Panc1 (cell line): Measurements from ENCODE around the gene KLF9. TPM values are rescaled to one million over a fixed set of nuclear protein-coding genes. Genes with fewer than 3 reads are reported as not detected.

Experiments used
- ATAC-seq: fragments of 200-7000 bp; cut with Tn5 transposase; 2 replicates; pipeline ENCODE4 v1.9.1; 2020; ENCODE audit warnings: mild to moderate bottlenecking, moderate library complexity
- Bru-seq: library from RNA; stranded (reverse); fragments of 400-500 nt; gene quantifications from one replicate; lab custom pipeline; 2021; lab: Mats Ljungman, UMichigan
- BruChase-seq, 2 experiments: library from RNA; stranded (reverse); fragments of 400-500 nt; gene quantifications; one replicate each; lab custom pipeline; 2021; lab: Mats Ljungman, UMichigan
- BruUV-seq: library from RNA; stranded (reverse); fragments of 400-500 nt; replicated peaks from 2 replicates; lab custom pipeline; 2021; lab: Mats Ljungman, UMichigan
- CTCF ChIA-PET: fragments of 300-600 bp; sonication (Branson Sonifier 250); formaldehyde crosslinking; loops from one replicate; lab custom pipeline; 2022; ENCODE audit warnings: antibody characterized with exemption; lab: Charles Lee
- POLR2A ChIA-PET: fragments of 300-600 bp; sonication (Branson Sonifier 250); formaldehyde crosslinking; loops from one replicate; lab custom pipeline; 2022; ENCODE audit warnings: antibody characterized with exemption; lab: Charles Lee
- DNase-seq: peaks from one replicate; pipeline ENCODE4 v3.0.0-alpha.2; 2010; ENCODE audit warnings: low read depth, low spot score
- H3K27ac ChIP-seq: 2 replicates; pipeline ENCODE4 v1.5.1; 2011; ENCODE audit warnings: mild to moderate bottlenecking, low read length, inconsistent platforms
- H3K27me3 ChIP-seq: fragments of 200-500 bp; sonication (Bioruptor generic); 2 replicates; pipeline ENCODE4 v1.6.0; 2014; ENCODE audit warnings: low read length, inconsistent platforms; ENCODE audit not compliant: control insufficient read depth, insufficient read depth
- H3K36me3 ChIP-seq: fragments of 200-500 bp; sonication (Bioruptor generic); 2 replicates; pipeline ENCODE4 v1.5.1; 2014; ENCODE audit warnings: inconsistent platforms, mild to moderate bottlenecking, low read length, moderate library complexity; ENCODE audit not compliant: control insufficient read depth, insufficient read depth
- H3K4me1 ChIP-seq: 2 replicates; pipeline ENCODE4 v1.5.1; 2011; ENCODE audit warnings: inconsistent platforms, mild to moderate bottlenecking, low read length, moderate library complexity; ENCODE audit not compliant: control insufficient read depth, insufficient read depth
- H3K4me3 ChIP-seq, 2 experiments: 2 replicates each; pipeline ENCODE4 v1.5.1; 2011 to 2012; ENCODE audit warnings: low read depth in 2 of 2, low read length in 2 of 2, mild to moderate bottlenecking in 2 of 2, inconsistent platforms in 1 of 2, moderate library complexity in 1 of 2
- H3K9me3 ChIP-seq: fragments of 200-500 bp; sonication (Bioruptor generic); 2 replicates; pipeline ENCODE4 v1.5.1; 2014; ENCODE audit warnings: low read depth, mild to moderate bottlenecking, inconsistent platforms, low read length, moderate library complexity; ENCODE audit not compliant: control insufficient read depth, insufficient read depth
- CTCF ChIP-seq: fragments of 450-650 bp; IDR thresholded peaks from 2 replicates; pipeline ENCODE4 v1.5.1; 2017; ENCODE audit warnings: mild to moderate bottlenecking
- POLR2AphosphoS5 ChIP-seq: IDR thresholded peaks from 2 replicates; pipeline ENCODE4 v1.6.1; 2012; ENCODE audit warnings: mild to moderate bottlenecking, low read depth, low read length, moderate library complexity
- SIN3A ChIP-seq: IDR thresholded peaks from 2 replicates; pipeline ENCODE4 v1.6.1; 2012; ENCODE audit warnings: low read depth, mild to moderate bottlenecking, low read length, moderate library complexity, borderline replicate concordance; ENCODE audit not compliant: insufficient read depth
- TCF7L2 ChIP-seq: IDR thresholded peaks from 2 replicates; pipeline ENCODE4 v1.6.1; 2011; ENCODE audit warnings: mild to moderate bottlenecking, low read depth, low read length, inconsistent platforms
- in situ Hi-C: cut with HindIII; loops from 2 replicates; pipeline ENCODE4 v1.10.0; 2016; ENCODE audit warnings: low sequenced_read_pairs, low pct_unique_long_range_greater_than_20kb
- intact Hi-C: fragments of 100-400 bp; cut with micrococcal nuclease; formaldehyde crosslinking; loops from one replicate; pipeline ENCODE4 v1.10.0; 2022; ENCODE audit not compliant: unreplicated experiment
- long read RNA-seq: library from polyadenylated mRNA; unstranded; transcript quantifications from one replicate; pipeline ENCODE4 v2.0.0, GENCODE V29; 2021; ENCODE audit not compliant: unreplicated experiment
- polyA plus RNA-seq: library from polyadenylated mRNA; unstranded; fragments of >200 nt; gene quantifications from one replicate; pipeline ENCODE4 v1.2.1, GENCODE V29; 2012; ENCODE audit warnings: missing spikeins; ENCODE audit not compliant: insufficient read length
- total RNA-seq: library from RNA; stranded (reverse); gene quantifications from one replicate; pipeline ENCODE4 v1.2.1, GENCODE V29; 2021; ENCODE audit not compliant: unreplicated experiment
- TF ChIP-seq, protein P1 (sequence below), 2 experiments: IDR thresholded peaks; 2 replicates each; pipeline ENCODE4 v1.6.1; 2011 to 2012; ENCODE audit warnings: low read depth in 2 of 2, control low read depth in 1 of 2, low read length in 1 of 2, mild to moderate bottlenecking in 1 of 2, moderate library complexity in 1 of 2; ENCODE audit not compliant: insufficient read depth in 1 of 2

The KLF9 gene
- 0.95 TPM for total RNA-seq
- polyA plus RNA-seq = 0.55 TPM
- Bru-seq, nascent RNA = percentile 34 among the genes with signal in this experiment
- percentile 41 among the genes with signal in this experiment for BruChase-seq, experiment 1, labeled RNA remaining after a 2-hour chase
- percentile 32 among the genes with signal in this experiment for BruChase-seq, experiment 2, labeled RNA remaining after a 6-hour chase
- long read RNA-seq = 0 reads

DNA sequence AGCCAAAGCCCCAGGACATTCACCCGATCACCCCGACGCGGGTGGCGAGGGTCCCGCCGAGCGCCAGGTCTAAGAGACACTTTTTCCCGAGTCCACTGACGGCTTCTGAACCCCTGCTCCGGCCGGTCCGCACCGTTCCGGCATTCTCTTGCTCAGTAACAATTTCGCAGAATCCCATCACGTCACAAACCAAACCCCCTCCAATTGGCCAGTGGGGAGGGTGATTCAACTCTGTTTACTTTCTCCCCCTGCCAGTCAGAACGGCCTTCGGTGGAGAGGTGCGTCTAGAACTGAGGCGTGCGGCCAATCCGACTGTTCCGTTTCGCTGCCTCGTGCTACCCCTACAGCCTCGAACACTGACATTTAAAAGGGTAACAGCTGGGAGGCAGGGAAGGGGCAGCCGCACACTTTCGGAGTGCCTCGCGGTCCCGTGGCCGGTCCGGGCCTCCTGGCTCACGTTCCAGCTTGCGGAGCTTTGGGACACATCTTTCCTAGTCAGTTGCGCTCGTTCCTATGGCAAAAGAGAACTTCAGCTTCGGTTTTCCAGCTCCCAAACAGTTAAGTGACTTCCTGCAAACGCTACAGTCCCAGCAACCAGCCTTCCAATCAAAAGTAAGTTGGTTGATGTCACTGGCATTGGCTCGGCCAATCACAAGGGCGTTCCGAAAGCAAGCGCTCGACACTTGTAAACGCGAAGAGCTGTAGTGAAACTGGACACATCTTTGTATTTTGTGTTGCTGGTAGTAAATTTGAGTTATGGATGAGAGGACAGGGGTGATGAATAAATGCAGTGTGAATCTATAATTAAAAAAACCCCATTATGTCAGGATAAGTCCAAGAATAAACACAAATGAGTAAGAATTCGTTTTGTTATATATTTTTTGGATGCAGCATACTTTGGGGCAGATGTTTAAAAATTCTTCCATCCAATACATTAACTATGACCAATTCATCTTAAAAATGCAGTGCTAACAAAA, at the start of gene KLF9:
KLF9 (minus strand) TSS at position 859 of the 977 bp plus-strand sequence. CDS start 1,294 bp downstream, outside the sequence.
- TF ChIP-seq, protein P1, sequence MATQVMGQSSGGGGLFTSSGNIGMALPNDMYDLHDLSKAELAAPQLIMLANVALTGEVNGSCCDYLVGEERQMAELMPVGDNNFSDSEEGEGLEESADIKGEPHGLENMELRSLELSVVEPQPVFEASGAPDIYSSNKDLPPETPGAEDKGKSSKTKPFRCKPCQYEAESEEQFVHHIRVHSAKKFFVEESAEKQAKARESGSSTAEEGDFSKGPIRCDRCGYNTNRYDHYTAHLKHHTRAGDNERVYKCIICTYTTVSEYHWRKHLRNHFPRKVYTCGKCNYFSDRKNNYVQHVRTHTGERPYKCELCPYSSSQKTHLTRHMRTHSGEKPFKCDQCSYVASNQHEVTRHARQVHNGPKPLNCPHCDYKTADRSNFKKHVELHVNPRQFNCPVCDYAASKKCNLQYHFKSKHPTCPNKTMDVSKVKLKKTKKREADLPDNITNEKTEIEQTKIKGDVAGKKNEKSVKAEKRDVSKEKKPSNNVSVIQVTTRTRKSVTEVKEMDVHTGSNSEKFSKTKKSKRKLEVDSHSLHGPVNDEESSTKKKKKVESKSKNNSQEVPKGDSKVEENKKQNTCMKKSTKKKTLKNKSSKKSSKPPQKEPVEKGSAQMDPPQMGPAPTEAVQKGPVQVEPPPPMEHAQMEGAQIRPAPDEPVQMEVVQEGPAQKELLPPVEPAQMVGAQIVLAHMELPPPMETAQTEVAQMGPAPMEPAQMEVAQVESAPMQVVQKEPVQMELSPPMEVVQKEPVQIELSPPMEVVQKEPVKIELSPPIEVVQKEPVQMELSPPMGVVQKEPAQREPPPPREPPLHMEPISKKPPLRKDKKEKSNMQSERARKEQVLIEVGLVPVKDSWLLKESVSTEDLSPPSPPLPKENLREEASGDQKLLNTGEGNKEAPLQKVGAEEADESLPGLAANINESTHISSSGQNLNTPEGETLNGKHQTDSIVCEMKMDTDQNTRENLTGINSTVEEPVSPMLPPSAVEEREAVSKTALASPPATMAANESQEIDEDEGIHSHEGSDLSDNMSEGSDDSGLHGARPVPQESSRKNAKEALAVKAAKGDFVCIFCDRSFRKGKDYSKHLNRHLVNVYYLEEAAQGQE (IDR thresholded peaks at IDR 0.05; ENCODE audit: insufficient read depth in 1 of 2, low read depth in 2 of 2, low read length in 1 of 2) = no peak
- TF ChIP-seq TCF7L2 (no peak), CTCF (no peak), POLR2AphosphoS5 (no peak), SIN3A (peak; percentile 39; the same call in 1 of the 2 replicates)
- Histone ChIP-seq H3K4me3 (peak within 1 kb of the TSS; percentile 54 to 58), H3K9me3 (no peaks in the 10 kb centered on the region), H3K4me1 (0 out of 2 replicates have a peak, but pooled peaks cover 3% of the 10 kb centered on the region), H3K36me3 (no peaks in the 10 kb centered on the region; the same call in 1 of the 2 replicates), H3K27me3 (no peaks in the 10 kb centered on the region), H3K27ac (peak within 1 kb of the TSS; percentile 41)
- ATAC-seq (peak; percentile 84), DNase-seq (peak; percentile 71)
- ChIA-PET CTCF (no interaction called here), POLR2A (interaction anchor here (0.7 kb wide), 1 partner anchor 10 kb away, joined by 3 read pairs; no protein-coding TSS in a partner anchor)
- in situ Hi-C loops (no loop called here), intact Hi-C loops (loop anchor here (5.0 kb wide), 1 partner anchor 67 kb away; no protein-coding TSS in a partner anchor)
- BruUV-seq = no TSS peak

GRCh38 chr9:70463877-70464276, 49.4 kb upstream of the KLF9 start:
- in situ Hi-C loops = no loop called here
- no peak overlapping the region for H3K27ac ChIP-seq
- ChIA-PET POLR2A (no interaction called here), CTCF (no interaction called here)
- intact Hi-C loops = no loop called here
- H3K4me1 ChIP-seq = no peaks in the 10 kb centered on the region
- no peaks in the 10 kb centered on the region for H3K27me3 ChIP-seq
- H3K4me3 ChIP-seq = no peak overlapping the region
- DNase-seq (no peak), ATAC-seq (no peak)
- no peaks in the 10 kb centered on the region for H3K36me3 ChIP-seq
- BruUV-seq = no TSS peak
- TF ChIP-seq, protein P1 (IDR thresholded peaks at IDR 0.05; ENCODE audit: insufficient read depth in 1 of 2, low read depth in 2 of 2, low read length in 1 of 2) = no peak
- TF ChIP-seq CTCF = no peak
- H3K9me3 ChIP-seq = no peaks in the 10 kb centered on the region
